HCT116 (cell line): ENCODE results near the gene SNTB2.

Experiments
- EGR1 ChIP-seq: IDR thresholded peaks from 2 replicates; pipeline ENCODE4 v1.6.1; 2012; ENCODE audit warnings: low read depth
- JUND ChIP-seq: IDR thresholded peaks from 2 replicates; pipeline ENCODE4 v1.6.1; 2012
- POLR2AphosphoS5 ChIP-seq: IDR thresholded peaks from 2 replicates; pipeline ENCODE4 v1.6.1; 2011; ENCODE audit warnings: mild to moderate bottlenecking, low read depth, low read length, moderate library complexity
- SP1 ChIP-seq: IDR thresholded peaks from 2 replicates; pipeline ENCODE4 v1.6.1; 2012; ENCODE audit warnings: low read depth
- ZNF274 ChIP-seq: fragments of 200-500 bp; sonication (Bioruptor generic); IDR thresholded peaks from 2 replicates; pipeline ENCODE4 v1.6.1; 2014; ENCODE audit warnings: mild to moderate bottlenecking, low read depth, low read length, inconsistent platforms
- TF ChIP-seq, protein P1 (sequence below), 3 experiments: fragments of 200-600 bp in 1 of 3; sonication (generic) in 1 of 3; IDR thresholded peaks in 2 of 3; conservative IDR thresholded peaks in 1 of 3; 2 replicates each; pipeline ENCODE4 v1.5.1; 2012 to 2017; ENCODE audit warnings: low read depth in 2 of 3, low read length in 2 of 3, antibody characterized with exemption in 1 of 3, borderline replicate concordance in 1 of 3, control low read depth in 1 of 3, mild to moderate bottlenecking in 1 of 3, mixed read lengths in 1 of 3, mixed run types in 1 of 3, moderate library complexity in 1 of 3; ENCODE audit not compliant: insufficient read depth in 1 of 3
- TF ChIP-seq, protein P2 (sequence below): IDR thresholded peaks from 2 replicates; pipeline ENCODE4 v1.6.1; 2012; ENCODE audit warnings: low read depth

DNA sequence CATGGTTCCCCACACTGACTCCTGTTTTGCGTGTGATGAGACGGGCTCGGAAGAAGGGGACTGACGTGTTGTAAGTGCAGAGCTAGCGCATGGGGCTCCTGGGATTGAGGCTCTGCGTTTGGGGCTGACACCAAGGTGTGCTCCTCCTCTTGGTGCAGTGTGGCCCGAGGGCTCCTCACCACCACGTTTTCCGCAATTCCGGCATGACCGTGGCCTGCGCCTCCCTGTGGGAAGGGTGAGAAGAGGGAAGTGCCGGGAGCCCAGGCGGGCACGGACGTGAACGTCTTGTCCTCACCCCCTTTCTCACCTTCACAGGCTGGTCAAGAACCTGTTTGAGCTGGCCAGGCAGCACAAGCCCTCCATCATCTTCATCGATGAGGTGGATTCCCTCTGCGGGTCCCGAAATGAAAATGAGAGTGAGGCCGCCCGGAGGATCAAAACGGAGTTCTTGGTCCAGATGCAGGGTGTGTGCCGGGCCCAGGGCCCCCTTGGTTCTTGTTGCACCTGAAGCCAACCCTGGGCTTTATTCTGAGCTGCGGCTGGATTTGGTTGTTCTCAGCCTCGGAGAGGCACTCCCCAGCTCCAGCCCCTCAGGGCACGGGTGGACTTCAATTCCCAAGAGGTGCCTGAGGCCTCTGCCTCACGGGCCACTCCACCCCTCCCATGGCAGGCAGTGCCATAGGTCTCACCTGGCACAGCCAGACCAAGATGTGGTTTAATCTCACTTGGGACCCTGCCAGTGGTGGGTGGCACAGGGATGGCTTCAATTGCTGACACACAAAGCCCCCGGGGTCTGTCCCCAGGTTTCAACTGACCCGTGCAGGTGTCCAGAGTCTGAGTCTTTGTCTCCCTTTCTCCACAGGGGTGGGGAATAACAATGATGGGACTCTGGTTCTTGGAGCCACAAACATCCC lies 133.1 kb downstream of the SNTB2 start:
- TF ChIP-seq SP1: no peak
- TF ChIP-seq POLR2AphosphoS5: no peak
- TF ChIP-seq, protein P1, sequence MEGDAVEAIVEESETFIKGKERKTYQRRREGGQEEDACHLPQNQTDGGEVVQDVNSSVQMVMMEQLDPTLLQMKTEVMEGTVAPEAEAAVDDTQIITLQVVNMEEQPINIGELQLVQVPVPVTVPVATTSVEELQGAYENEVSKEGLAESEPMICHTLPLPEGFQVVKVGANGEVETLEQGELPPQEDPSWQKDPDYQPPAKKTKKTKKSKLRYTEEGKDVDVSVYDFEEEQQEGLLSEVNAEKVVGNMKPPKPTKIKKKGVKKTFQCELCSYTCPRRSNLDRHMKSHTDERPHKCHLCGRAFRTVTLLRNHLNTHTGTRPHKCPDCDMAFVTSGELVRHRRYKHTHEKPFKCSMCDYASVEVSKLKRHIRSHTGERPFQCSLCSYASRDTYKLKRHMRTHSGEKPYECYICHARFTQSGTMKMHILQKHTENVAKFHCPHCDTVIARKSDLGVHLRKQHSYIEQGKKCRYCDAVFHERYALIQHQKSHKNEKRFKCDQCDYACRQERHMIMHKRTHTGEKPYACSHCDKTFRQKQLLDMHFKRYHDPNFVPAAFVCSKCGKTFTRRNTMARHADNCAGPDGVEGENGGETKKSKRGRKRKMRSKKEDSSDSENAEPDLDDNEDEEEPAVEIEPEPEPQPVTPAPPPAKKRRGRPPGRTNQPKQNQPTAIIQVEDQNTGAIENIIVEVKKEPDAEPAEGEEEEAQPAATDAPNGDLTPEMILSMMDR (IDR thresholded peaks at IDR 0.05 in 2 of 3, conservative IDR thresholded peaks at IDR 0.05 in 1 of 3; ENCODE audit: borderline replicate concordance in 1 of 3, insufficient read depth in 1 of 3, low read depth in 2 of 3, low read length in 2 of 3): no peak
- no peak for TF ChIP-seq JUND
- TF ChIP-seq ZNF274: no peak
- TF ChIP-seq EGR1: no peak
- TF ChIP-seq, protein P2, sequence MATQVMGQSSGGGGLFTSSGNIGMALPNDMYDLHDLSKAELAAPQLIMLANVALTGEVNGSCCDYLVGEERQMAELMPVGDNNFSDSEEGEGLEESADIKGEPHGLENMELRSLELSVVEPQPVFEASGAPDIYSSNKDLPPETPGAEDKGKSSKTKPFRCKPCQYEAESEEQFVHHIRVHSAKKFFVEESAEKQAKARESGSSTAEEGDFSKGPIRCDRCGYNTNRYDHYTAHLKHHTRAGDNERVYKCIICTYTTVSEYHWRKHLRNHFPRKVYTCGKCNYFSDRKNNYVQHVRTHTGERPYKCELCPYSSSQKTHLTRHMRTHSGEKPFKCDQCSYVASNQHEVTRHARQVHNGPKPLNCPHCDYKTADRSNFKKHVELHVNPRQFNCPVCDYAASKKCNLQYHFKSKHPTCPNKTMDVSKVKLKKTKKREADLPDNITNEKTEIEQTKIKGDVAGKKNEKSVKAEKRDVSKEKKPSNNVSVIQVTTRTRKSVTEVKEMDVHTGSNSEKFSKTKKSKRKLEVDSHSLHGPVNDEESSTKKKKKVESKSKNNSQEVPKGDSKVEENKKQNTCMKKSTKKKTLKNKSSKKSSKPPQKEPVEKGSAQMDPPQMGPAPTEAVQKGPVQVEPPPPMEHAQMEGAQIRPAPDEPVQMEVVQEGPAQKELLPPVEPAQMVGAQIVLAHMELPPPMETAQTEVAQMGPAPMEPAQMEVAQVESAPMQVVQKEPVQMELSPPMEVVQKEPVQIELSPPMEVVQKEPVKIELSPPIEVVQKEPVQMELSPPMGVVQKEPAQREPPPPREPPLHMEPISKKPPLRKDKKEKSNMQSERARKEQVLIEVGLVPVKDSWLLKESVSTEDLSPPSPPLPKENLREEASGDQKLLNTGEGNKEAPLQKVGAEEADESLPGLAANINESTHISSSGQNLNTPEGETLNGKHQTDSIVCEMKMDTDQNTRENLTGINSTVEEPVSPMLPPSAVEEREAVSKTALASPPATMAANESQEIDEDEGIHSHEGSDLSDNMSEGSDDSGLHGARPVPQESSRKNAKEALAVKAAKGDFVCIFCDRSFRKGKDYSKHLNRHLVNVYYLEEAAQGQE: no peak
